A549 (cell line): ENCODE results near the gene BTBD2. TPM values are rescaled to one million over a fixed set of nuclear protein-coding genes. Genes with fewer than 3 reads are reported as not detected.
A peak's percentile ranks its signal among the peaks of the same experiment; 100 is the strongest.

Experiments used
- ATAC-seq, 2 experiments: fragments of 200-7000 bp in 1 of 2; fragments of >200 bp in 1 of 2; cut with Nextera tagmentation in 1 of 2; cut with Tn5 transposase in 1 of 2; 3 replicates each; pipeline versions ENCODE4 v1.8.0 to v1.9.1; 2018 to 2020; ENCODE audit warnings: mild to moderate bottlenecking in 1 of 2, moderate library complexity in 1 of 2
- CTCF ChIA-PET: fragments of 300-600 bp; sonication (Branson Sonifier 250); formaldehyde crosslinking; extraction: SDS; loops from one replicate; lab custom pipeline; 2021; ENCODE audit warnings: antibody characterized with exemption, inconsistent platforms; lab: Yijun Ruan, JAX
- POLR2A ChIA-PET: fragments of 350-600 bp; formaldehyde crosslinking; extraction: SDS; loops from one replicate; lab custom pipeline; 2021; ENCODE audit warnings: antibody characterized with exemption, inconsistent platforms; lab: Yijun Ruan, JAX
- DNase-seq, 2 experiments: peaks; one replicate each; pipeline versions ENCODE4 v3.0.0 to v3.0.0-alpha.2; 2011 to 2016; ENCODE audit warnings: low read depth in 1 of 2, low spot score in 1 of 2
- FAIRE-seq: peaks from 2 replicates; lab custom pipeline; 2011; peaks lifted over from hg19 to GRCh38; lab: Jason Lieb, UNC
- H3K27ac ChIP-seq, 2 experiments: fragments of >200 bp; sonication (Bioruptor Twin); formaldehyde crosslinking; 3 replicates each; pipeline ENCODE4 v1.5.1; 2016 to 2017
- H3K4me1 ChIP-seq: fragments of >200 bp; sonication (Bioruptor Twin); formaldehyde crosslinking; 3 replicates; pipeline ENCODE4 v1.6.1; 2016
- H3K4me2 ChIP-seq: fragments of >200 bp; sonication (Bioruptor Twin); formaldehyde crosslinking; 3 replicates; pipeline ENCODE4 v1.6.1; 2016
- H3K4me3 ChIP-seq: fragments of >200 bp; sonication (Bioruptor Twin); formaldehyde crosslinking; 3 replicates; pipeline ENCODE4 v1.5.1; 2016
- H3K9me3 ChIP-seq: fragments of >200 bp; sonication (Bioruptor Twin); formaldehyde crosslinking; 3 replicates; pipeline ENCODE4 v1.6.1; 2016
- CBX8 ChIP-seq: fragments of 200-600 bp; sonication (generic); IDR thresholded peaks from 2 replicates; pipeline ENCODE4 v1.6.1; 2016
- HEYL ChIP-seq: fragments of 250-450 bp; sonication (Bioruptor Pico); IDR thresholded peaks from 2 replicates; pipeline ENCODE4 v1.8.0; 2021; ENCODE audit warnings: mild to moderate bottlenecking, moderate library complexity
- MAFK ChIP-seq: fragments of 450-650 bp; IDR thresholded peaks from 2 replicates; pipeline ENCODE4 v1.6.1; 2014; ENCODE audit not compliant: partially characterized antibody
- RFX5 ChIP-seq: fragments of 450-650 bp; IDR thresholded peaks from 2 replicates; pipeline ENCODE4 v1.7.1; 2014; ENCODE audit warnings: antibody characterized with exemption, mild to moderate bottlenecking, moderate library complexity
- WGBS: methylation state at CpG from one replicate; pipeline ENCODE4 v1.1.6; 2017; ENCODE audit errors: missing lambda C conversion rate; 5-methylcytosine and 5-hydroxymethylcytosine counted together
- polyA plus RNA-seq, 4 experiments: library from polyadenylated mRNA; depleted of rRNA in 3 of 4; stranded (reverse); fragments of >200 nt; fragmentation: RNase III in 1 of 4; extraction: RNeasy Plus Mini Kit Qiagen cat#74134 plus additional on column Dnase treatment in 1 of 4; gene quantifications; 2 replicates in 3 of 4; 3 replicates in 1 of 4; pipeline ENCODE4 v1.2.3, GENCODE V29; 2011 to 2017
- small RNA-seq, 6 experiments: library from RNA; depleted of rRNA; stranded (forward); fragments of <200 nt; gene quantifications; one replicate each; pipeline ENCODE3, GENCODE V24; 2012

Gene BTBD2
- polyA plus RNA-seq, 2 of the 4 experiments (the other 2 are of a cell fraction): 16.3 to 29.6 TPM

DNA sequence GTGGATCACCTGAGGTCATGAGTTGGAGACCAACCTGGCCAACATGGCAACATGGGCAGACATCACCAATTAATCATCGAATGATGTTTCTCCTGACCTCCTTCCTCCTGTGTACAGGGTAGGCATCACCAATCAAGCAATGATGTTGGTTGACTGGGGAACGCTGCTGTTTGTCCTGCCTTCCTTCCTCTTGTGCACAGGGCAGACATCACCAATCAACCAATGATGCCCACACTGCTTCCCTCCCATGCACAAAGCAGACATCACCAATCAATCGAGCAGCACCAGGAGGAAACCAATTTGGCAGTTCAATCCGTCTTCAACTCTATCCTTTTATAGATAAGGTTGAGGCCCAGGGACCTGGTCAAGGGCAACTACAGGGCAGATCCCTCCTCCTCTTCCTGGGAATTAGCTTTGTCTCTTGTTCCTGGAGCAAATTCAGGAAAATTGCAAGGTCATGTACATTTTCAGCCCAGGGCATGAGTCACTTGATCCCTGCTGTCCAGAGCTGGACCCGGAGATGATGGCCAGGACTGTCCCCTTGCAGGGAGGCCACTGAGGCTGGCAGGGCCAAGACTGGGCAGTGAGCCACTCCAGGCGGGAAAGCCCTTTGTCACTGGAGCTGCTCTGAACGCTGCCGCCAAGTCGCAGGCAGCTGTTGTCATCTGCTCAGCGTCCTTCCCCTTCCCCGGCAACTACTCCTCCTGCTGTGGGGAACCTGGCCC, 79.9 kb downstream of the BTBD2 start:
- H3K27ac ChIP-seq: no peak overlapping the region
- WGBS: 62% methylated on average over 11 of the region's 11 CpGs
- TF ChIP-seq HEYL (CRISPR knock-in tag) (no peak), RFX5 (no peak), MAFK (peak; percentile 37), CBX8 (no peak)
- TF ChIP-seq, all 56 proteins: peak for 1
- peak in 1 of 2 experiments; percentile 47; a peak in 3 of 6 replicates for ATAC-seq
- Histone ChIP-seq H3K9me3 (peaks cover 5% of the 10 kb centered on the region; the same call in 1 of the 3 replicates), H3K4me1 (peaks cover 8% of the 10 kb centered on the region; the same call in 2 of the 3 replicates), H3K4me3 (no peak overlapping the region), H3K4me2 (no peak overlapping the region)
- no peak for FAIRE-seq
- CTCF ChIA-PET: interaction anchor here (0.6 to 2.1 kb wide), 3 partner anchors 11 to 712 kb away, joined by 3 to 6 read pairs (median 4); no protein-coding TSS in a partner anchor
- POLR2A ChIA-PET: no interaction called here
- DNase-seq: peak in 1 of 2 experiments; percentile 72

Small RNA genes lying within 50 kb of the gene (small RNA-seq; reads per million reads assigned to genes)
- gene AC007136.1: 0 reads per million in 6 experiments

Other genes starting within 250 kb of the BTBD2 start
- 2.7 and 4.7 TPM in 2 replicates for gene ATP8B3, start 203.4 kb downstream of the BTBD2 start, polyA plus RNA-seq (2011; rRNA removed)
- gene ATP8B3, start 203.4 kb downstream of the BTBD2 start, polyA plus RNA-seq (2017; fragmentation: RNase III; extraction: RNeasy Plus Mini Kit Qiagen cat#74134 plus additional on column Dnase treatment): 3.2 to 4.2 TPM (median 3.9 TPM) in 3 replicates
- gene REXO1, start 167.2 kb downstream of the BTBD2 start, polyA plus RNA-seq (2011; rRNA removed): 5.6 and 7.3 TPM in 2 replicates
- gene REXO1, start 167.2 kb downstream of the BTBD2 start, polyA plus RNA-seq (2017; fragmentation: RNase III; extraction: RNeasy Plus Mini Kit Qiagen cat#74134 plus additional on column Dnase treatment): 13.8 to 15.6 TPM (median 14.5 TPM) in 3 replicates
- 4.1 and 5.8 TPM in 2 replicates for gene KLF16, start 152.1 kb downstream of the BTBD2 start, polyA plus RNA-seq (2011; rRNA removed)
- gene KLF16, start 152.1 kb downstream of the BTBD2 start, polyA plus RNA-seq (2017; fragmentation: RNase III; extraction: RNeasy Plus Mini Kit Qiagen cat#74134 plus additional on column Dnase treatment): 23.9 to 28.0 TPM (median 25.7 TPM) in 3 replicates
- gene ABHD17A, start 130.2 kb downstream of the BTBD2 start, polyA plus RNA-seq (2011; rRNA removed): 12.8 and 14.8 TPM in 2 replicates
- 20.9 to 23.1 TPM (median 21.7 TPM) in 3 replicates for gene ABHD17A, start 130.2 kb downstream of the BTBD2 start, polyA plus RNA-seq (2017; fragmentation: RNase III; extraction: RNeasy Plus Mini Kit Qiagen cat#74134 plus additional on column Dnase treatment)
- gene ADAT3, start 110.3 kb downstream of the BTBD2 start, polyA plus RNA-seq (2011; rRNA removed): 0.65 and 0.66 TPM in 2 replicates
- gene ADAT3, start 110.3 kb downstream of the BTBD2 start, polyA plus RNA-seq (2017; fragmentation: RNase III; extraction: RNeasy Plus Mini Kit Qiagen cat#74134 plus additional on column Dnase treatment): 4.2 to 5.6 TPM (median 5.3 TPM) in 3 replicates
- gene SCAMP4, start 110.3 kb downstream of the BTBD2 start, polyA plus RNA-seq (2011; rRNA removed): 7.6 and 11.9 TPM in 2 replicates
- gene SCAMP4, start 110.3 kb downstream of the BTBD2 start, polyA plus RNA-seq (2017; fragmentation: RNase III; extraction: RNeasy Plus Mini Kit Qiagen cat#74134 plus additional on column Dnase treatment): 60.9 to 63.4 TPM (median 63.0 TPM) in 3 replicates
- 14.4 and 15.5 TPM in 2 replicates for gene CSNK1G2, start 74.5 kb downstream of the BTBD2 start, polyA plus RNA-seq (2011; rRNA removed)
- gene CSNK1G2, start 74.5 kb downstream of the BTBD2 start, polyA plus RNA-seq (2017; fragmentation: RNase III; extraction: RNeasy Plus Mini Kit Qiagen cat#74134 plus additional on column Dnase treatment): 36.9 to 43.7 TPM (median 42.0 TPM) in 3 replicates
- gene MKNK2, start 35.5 kb upstream of the BTBD2 start, polyA plus RNA-seq (2011; rRNA removed): 56.7 and 58.4 TPM in 2 replicates
- gene MKNK2, start 35.5 kb upstream of the BTBD2 start, polyA plus RNA-seq (2017; fragmentation: RNase III; extraction: RNeasy Plus Mini Kit Qiagen cat#74134 plus additional on column Dnase treatment): 38.8 to 55.4 TPM (median 48.3 TPM) in 3 replicates
- gene MOB3A, start 80.6 kb upstream of the BTBD2 start, polyA plus RNA-seq (2011; rRNA removed): 10.9 and 12.9 TPM in 2 replicates
- 8.4 to 9.1 TPM (median 8.7 TPM) in 3 replicates for gene MOB3A, start 80.6 kb upstream of the BTBD2 start, polyA plus RNA-seq (2017; fragmentation: RNase III; extraction: RNeasy Plus Mini Kit Qiagen cat#74134 plus additional on column Dnase treatment)
- gene IZUMO4, start 81.2 kb upstream of the BTBD2 start, polyA plus RNA-seq (2011; rRNA removed): 0.36 and 0.70 TPM in 2 replicates
- 1.0 to 1.8 TPM (median 1.0 TPM) in 3 replicates for gene IZUMO4, start 81.2 kb upstream of the BTBD2 start, polyA plus RNA-seq (2017; fragmentation: RNase III; extraction: RNeasy Plus Mini Kit Qiagen cat#74134 plus additional on column Dnase treatment)
- gene AP3D1, start 135.9 kb upstream of the BTBD2 start, polyA plus RNA-seq (2011; rRNA removed): 44.4 and 64.8 TPM in 2 replicates
- 61.0 to 67.2 TPM (median 66.9 TPM) in 3 replicates for gene AP3D1, start 135.9 kb upstream of the BTBD2 start, polyA plus RNA-seq (2017; fragmentation: RNase III; extraction: RNeasy Plus Mini Kit Qiagen cat#74134 plus additional on column Dnase treatment)
- gene DOT1L, start 148.2 kb upstream of the BTBD2 start, polyA plus RNA-seq (2011; rRNA removed): 2.7 and 5.0 TPM in 2 replicates
- 8.3 to 10.2 TPM (median 10.1 TPM) in 3 replicates for gene DOT1L, start 148.2 kb upstream of the BTBD2 start, polyA plus RNA-seq (2017; fragmentation: RNase III; extraction: RNeasy Plus Mini Kit Qiagen cat#74134 plus additional on column Dnase treatment)
- gene PLEKHJ1, start 220.6 kb upstream of the BTBD2 start, polyA plus RNA-seq (2011; rRNA removed): 18.3 and 19.9 TPM in 2 replicates
- 32.2 to 34.8 TPM (median 33.9 TPM) in 3 replicates for gene PLEKHJ1, start 220.6 kb upstream of the BTBD2 start, polyA plus RNA-seq (2017; fragmentation: RNase III; extraction: RNeasy Plus Mini Kit Qiagen cat#74134 plus additional on column Dnase treatment)
- gene SF3A2, start 221.1 kb upstream of the BTBD2 start, polyA plus RNA-seq (2011; rRNA removed): 11.9 and 13.5 TPM in 2 replicates
- gene SF3A2, start 221.1 kb upstream of the BTBD2 start, polyA plus RNA-seq (2017; fragmentation: RNase III; extraction: RNeasy Plus Mini Kit Qiagen cat#74134 plus additional on column Dnase treatment): 62.7 to 73.4 TPM (median 68.2 TPM) in 3 replicates
- 2.8 and 3.0 TPM in 2 replicates for gene AMH, start 233.6 kb upstream of the BTBD2 start, polyA plus RNA-seq (2011; rRNA removed)
- gene AMH, start 233.6 kb upstream of the BTBD2 start, polyA plus RNA-seq (2017; fragmentation: RNase III; extraction: RNeasy Plus Mini Kit Qiagen cat#74134 plus additional on column Dnase treatment): 12.0 to 13.2 TPM (median 12.7 TPM) in 3 replicates
- not detected in 2 replicates for gene JSRP1, start 240.7 kb upstream of the BTBD2 start, polyA plus RNA-seq (2011; rRNA removed)
- 0.16 to 0.41 TPM (median 0.32 TPM) in 3 replicates for gene JSRP1, start 240.7 kb upstream of the BTBD2 start, polyA plus RNA-seq (2017; fragmentation: RNase III; extraction: RNeasy Plus Mini Kit Qiagen cat#74134 plus additional on column Dnase treatment)